Skeletal muscle cell (primary cell): Measurements from ENCODE around the gene KANSL1L.
A peak's percentile ranks its signal among the peaks of the same experiment; 100 is the strongest.
"Not testable (repeated sequence)": the region's sequence is repeated elsewhere in the genome, so short reads cannot be mapped to it uniquely, and the experiment has no call there.

Experiments
- DNase-seq: peaks from one replicate; pipeline ENCODE4 v3.0.0-alpha.2; 2010; ENCODE audit warnings: low read depth
- H3K4me3 ChIP-seq: 2 replicates; pipeline ENCODE4 v1.5.1; 2011; ENCODE audit warnings: low read depth, mild to moderate bottlenecking, control low read depth, low read length, moderate library complexity

The KANSL1L gene

DNA sequence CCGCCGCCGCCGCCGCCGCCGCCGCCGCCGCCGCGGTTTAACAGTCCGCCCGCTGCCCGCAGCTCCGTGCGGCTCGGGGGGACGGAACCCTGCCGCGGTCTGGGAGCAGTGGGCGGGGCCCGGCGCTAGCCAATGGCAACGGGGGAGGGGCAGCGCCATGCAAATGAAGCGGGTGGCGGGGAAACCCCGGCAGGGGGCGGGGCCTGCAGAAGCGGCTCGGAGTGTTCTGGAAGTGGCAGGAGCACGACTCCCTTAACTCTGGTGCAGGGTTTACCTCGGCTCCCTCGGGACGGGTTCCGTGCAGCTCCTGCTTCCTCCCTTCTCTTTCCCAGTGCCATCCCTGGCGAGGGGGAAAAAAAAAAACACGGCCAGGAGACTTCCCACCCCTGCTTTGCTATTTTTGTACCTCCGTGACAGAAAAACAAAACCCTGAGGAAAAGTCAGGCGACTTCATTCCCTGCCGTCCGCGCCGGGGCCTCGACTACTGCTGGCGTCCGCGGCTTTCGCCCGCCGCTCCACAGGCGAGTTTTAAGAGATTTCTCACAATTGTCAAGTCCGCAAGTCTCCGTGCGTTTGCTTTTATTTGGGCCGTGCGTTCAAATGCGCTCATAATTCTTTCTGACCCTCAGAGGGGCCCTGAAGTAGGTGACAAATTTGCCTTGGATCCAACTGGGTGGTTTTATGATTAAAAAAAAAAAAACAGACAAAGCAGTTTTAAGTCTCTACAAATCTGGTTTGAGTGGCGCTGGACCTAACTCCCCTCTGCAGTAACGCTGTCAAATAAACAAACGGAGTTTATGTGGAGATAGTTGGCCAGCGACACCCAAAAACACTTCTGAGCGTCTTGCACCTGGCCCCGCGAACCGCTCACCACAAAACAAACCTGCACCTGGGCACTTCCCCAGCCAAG is at the start of gene KANSL1L:
Gene KANSL1L, minus strand, starts transcription at position 101 of the 910 bp plus-strand sequence. CDS start 16,827 bp downstream, outside the sequence.
- DNase-seq: peak; percentile 89
- H3K4me3 ChIP-seq: peak within 1 kb of the TSS; percentile 73

GRCh38 chr2:210215120-210215519 is 43.9 kb upstream of the KANSL1L start:
- H3K4me3 ChIP-seq: no peak overlapping the region
- DNase-seq: no peak

GRCh38 chr2:210210185-210210584 is 39.0 kb upstream of the KANSL1L start:
- H3K4me3 ChIP-seq: no peak overlapping the region
- DNase-seq: no peak

DNA sequence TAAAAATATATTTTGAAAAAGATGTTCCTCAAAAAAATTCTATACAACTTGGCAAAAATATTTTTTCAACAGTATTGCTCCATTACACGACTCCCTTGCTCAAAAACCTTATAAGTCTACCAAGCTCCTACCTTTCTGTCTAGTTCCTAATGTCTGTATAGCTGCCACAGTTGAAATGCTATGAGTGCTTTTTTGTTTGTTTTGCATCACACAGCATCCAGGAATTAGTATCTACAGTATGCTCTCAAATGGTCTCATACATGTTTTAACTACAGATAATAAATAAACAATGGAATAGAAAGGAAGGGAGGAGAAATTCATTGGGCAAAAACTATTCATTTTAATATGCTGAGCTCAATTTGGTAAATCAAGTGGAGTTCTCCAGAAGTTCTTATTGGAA is 36.7 kb upstream of the KANSL1L start:
- DNase-seq: no peak

DNA sequence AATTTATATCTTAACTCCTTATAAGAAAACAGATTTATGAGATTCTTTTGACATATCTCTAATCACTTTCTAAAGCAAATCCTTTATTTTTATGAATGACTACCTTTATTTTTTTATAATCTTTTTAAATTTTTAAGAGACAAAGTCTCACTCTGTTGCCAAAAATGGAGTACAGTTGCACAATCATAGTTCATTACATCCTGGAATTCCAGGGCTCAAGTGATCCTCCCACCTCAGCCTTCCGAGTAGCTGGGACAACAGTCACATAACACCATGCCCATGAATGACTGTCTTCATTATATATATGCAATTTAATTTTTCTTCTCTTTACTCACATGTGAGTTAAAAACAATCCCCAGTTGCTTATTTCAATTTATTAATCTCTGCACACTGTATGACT is 32.3 kb upstream of the KANSL1L start:
- no peak overlapping the region for H3K4me3 ChIP-seq
- DNase-seq: no peak

More for the DNA sequence above, 36.7 kb upstream of the KANSL1L start:
- no peak overlapping the region for H3K4me3 ChIP-seq

DNA sequence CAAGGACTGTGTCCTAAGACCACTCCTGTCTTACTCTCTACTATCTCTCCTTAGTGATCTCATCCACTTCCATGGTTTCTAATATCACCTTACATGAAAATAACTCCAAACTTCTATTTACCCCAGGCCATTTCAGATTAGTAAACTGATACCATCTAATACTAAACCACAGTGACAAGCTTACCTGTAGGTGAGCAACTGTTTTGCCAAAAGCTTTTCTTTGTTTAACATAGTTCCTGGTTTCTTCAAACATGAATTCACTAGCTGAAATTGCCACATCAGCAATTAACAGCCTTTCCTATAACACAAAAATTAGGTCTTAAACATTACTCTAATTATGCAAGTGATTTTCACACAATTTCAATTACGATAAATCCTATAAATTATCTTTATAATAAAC is 31.9 kb upstream of the KANSL1L start:
- no peak overlapping the region for H3K4me3 ChIP-seq
- DNase-seq: no peak

- H3K4me3 ChIP-seq: no peak overlapping the region
- no peak for DNase-seq
These were observed 28.6 kb upstream of the KANSL1L start for GRCh38 chr2:210199854-210200253.

DNA sequence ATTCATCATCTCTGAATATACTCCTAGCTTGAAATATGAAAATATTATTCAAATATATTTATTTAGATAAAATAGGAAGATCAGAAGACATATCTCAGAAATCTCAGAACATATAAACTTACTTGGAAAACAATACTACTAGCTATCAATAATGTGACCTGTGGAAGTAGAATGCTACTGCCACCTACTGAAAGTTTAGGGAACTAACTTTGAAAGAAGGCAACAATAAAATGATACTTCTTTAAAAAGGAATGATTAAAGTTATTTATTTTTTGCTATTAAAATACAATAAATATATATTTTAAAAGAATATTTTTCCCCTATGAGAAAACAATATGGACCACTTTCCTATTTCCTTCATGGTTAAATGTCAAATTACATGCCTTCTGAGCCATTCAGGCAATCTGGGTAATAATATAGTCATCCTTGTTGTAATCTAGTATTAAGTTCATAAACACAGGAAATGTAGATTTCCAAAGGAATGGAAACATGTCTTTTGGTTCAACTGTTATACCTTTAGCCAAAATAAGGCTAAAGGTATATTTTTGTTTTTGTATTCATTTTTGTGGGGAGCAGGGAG is 28.1 kb upstream of the KANSL1L start:
- DNase-seq: no peak
- H3K4me3 ChIP-seq: no peak overlapping the region

DNA sequence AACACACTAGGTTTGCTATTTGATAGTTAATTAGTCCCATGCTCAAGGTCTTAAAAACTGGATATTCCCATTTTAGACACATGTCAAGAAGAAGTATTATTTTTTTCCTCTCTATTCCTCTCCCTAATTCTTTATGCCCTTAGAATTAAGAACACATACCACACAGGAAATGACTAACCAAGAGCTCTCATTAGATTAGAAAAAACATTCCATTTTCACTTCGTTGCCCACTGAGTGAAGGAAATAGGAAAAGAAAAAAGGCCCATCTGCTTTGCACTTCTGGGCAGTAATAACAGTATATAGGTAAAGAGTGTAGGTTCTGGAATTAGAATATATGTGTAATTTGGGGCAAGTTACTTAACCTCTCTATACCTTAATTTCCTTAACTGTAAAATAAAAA is 27.1 kb upstream of the KANSL1L start:
- no peak for DNase-seq
- no peak overlapping the region for H3K4me3 ChIP-seq

DNA sequence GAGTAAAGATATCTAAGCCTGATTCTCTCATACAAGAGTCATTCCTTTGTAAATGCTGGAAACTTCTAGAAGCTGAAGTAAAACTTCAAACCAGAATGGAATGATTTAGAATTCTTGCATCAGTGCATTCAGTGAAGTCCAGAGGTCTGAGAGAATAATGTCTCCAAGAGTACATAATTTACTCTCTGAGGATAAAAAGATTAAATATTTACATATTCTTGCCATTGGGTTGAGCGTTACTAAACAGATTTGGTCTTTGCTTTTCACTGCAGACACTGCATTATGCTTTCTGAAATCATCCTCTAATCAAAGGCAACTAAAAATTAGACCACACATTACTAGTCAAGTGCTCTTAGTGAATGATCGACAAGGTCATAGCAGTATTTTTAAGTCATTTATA is 26.5 kb upstream of the KANSL1L start:
- H3K4me3 ChIP-seq: no peak overlapping the region
- no peak for DNase-seq

GRCh38 chr2:210195101-210195852 is 24.1 kb upstream of the KANSL1L start:
- no peak for DNase-seq
- peak overlapping the region; percentile 35 for H3K4me3 ChIP-seq

DNA sequence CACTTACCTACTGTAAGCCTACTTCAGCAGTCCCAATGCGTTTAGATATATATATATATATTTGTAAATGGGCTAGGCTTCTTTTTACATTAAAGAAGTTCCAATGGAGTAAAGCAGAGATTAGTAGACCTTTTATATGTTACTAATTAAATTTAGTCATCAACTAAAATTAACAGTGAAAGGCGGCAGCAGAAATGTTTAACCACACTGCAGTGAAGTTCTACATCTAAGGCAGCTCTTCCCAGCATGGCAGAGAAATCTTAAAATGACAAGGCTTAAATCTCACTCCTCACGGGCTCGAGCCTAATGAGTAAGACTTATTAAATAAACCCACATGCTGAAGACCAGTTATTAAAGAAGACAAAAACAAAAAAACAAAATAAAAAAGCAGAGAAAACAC is 19.1 kb upstream of the KANSL1L start:
- no peak overlapping the region for H3K4me3 ChIP-seq
- no peak for DNase-seq

DNA sequence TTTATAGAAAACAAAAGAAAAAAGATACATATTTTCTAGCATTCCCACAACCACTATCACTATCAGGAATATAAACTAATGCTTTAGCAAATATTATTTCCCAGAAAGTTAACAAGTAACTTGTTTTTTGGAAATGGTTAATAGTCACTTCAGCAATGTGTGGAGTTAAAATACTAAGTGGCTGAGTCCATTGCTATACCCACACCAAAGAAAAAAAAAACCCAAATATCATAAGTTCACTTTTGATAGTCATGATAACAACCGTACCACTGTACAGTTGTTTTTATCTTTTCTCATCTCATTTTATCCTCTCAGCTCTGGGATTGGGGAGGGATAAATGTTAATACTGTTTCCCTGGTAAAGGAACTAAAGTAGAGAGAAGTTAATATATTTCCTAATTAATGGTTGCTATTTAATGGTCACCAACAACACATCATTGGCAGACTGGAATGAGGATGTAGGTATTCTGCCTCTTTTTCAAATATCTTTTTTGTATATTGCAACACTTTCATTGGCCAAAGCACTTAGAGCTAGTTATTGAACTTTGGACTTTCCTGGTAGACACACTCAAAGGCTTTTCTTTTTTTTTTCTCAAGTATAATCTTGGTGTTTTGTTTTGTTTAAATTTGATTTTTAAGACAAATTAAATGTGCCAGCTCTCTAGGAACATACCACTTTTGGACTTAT is 18.4 kb upstream of the KANSL1L start:
- H3K4me3 ChIP-seq: no peak overlapping the region
- no peak for DNase-seq

GRCh38 chr2:210188755-210189154 is 17.5 kb upstream of the KANSL1L start:
- no peak for DNase-seq
- no peak overlapping the region for H3K4me3 ChIP-seq

DNA sequence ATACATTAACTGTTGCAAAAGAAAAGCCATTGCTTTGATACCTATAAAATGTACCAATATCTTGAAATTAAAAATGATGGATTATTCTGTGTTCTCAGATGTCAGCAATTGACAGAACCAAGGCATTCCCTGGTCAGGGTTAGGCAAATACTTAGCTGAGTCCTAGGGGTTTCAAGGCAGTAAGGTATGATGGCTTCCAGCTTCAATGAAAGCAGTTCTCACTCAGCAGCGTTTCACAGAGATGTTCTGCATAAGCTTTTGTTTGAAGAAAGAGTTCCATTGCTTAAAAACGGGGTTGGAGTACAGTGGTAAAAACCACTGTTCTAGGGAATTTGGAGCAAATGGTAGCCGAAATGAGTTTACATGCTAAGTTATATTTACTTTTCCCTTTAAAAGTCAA is 17.0 kb upstream of the KANSL1L start:
- DNase-seq: no peak

GRCh38 chr2:210183936-210184335 is 12.7 kb upstream of the KANSL1L start:
- not testable (repeated sequence) for DNase-seq, H3K4me3 ChIP-seq

More for the DNA sequence above, 17.0 kb upstream of the KANSL1L start:
- no peak overlapping the region for H3K4me3 ChIP-seq

- not testable (repeated sequence) for DNase-seq, H3K4me3 ChIP-seq
These were observed 10.4 kb upstream of the KANSL1L start for GRCh38 chr2:210181606-210182088.

GRCh38 chr2:210181033-210181605 is 9.9 kb upstream of the KANSL1L start:
- H3K4me3 ChIP-seq, DNase-seq: not testable (repeated sequence)

DNA sequence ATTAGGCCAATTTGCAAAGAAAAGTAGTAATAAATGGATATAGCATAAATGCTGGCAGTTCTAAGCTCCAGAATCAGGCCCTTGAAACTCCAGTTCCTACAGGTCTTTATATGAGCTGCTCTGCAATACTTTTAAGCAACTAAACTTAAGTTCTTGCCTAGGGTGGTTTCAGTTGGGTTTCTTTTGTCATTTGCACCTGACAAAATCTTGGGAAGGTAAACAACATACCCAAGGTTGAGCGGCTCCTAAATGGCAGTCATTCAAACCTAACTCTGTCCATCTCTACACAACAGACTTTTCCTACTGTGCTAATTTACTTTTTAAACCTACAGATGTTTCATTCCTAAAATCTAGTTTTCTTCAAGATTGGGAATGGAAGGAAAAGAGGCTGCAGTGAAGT is 9.3 kb upstream of the KANSL1L start:
- DNase-seq: no peak

More for the DNA sequence above, 9.3 kb upstream of the KANSL1L start:
- no peak overlapping the region for H3K4me3 ChIP-seq
